ENCODE measurements around the gene MYO5B.

DNA sequence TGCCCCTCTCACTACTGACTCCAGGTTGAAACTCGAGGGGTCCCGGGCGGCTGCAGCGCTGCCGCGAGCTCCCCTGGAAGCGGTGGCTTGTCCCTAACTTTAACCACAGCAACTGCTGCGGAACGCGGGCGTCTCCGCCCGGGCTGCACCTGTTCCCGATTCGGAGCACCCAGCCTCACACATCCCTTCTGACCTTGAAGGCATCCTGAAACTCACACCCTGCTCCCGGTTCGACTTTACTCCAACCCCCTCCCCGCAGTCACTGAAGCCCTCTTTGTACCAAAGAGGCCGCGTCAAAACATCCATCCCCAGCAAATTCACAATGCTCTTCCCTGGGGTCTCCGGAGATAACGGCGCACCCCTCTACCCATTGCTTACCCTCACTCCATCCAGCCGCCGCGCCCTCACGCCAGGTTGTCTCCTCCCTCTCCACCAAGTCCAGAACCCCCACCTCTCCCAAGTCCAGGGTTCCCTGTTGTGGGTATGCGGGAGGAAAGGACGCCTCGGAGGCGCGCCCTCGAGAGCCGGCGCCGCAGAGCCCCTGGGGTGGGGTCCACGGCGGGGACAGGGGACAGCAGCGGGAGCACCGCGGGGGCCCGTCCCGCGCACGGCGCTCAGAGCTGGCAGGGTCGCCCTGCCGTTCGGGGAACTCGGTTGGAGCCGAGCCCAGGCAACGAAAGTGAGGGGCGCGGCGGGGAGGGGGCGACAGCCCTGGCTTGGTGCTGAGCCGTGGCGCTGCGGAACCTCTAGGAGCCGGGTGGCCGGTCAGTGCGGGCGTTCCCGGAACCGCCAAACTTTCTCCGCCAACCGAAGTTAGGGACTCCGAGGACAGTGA is 934 bp downstream of the MYO5B start:
- TF ChIP-seq CTCF (IDR thresholded peaks at IDR 0.05) (no peak), EP300 (IDR thresholded peaks at IDR 0.05) (no peak)
